Neural progenitor cell (in vitro differentiated cells): Measurements from ENCODE around the gene PCDHB3. TPM values are rescaled to one million over a fixed set of nuclear protein-coding genes. Genes with fewer than 3 reads are reported as not detected.
"Not testable (repeated sequence)": the region's sequence is repeated elsewhere in the genome, so short reads cannot be mapped to it uniquely, and the experiment has no call there.

Source experiments
- DNase-seq: peaks from one replicate; pipeline ENCODE4 v3.0.0-alpha.2; 2016; ENCODE audit warnings: low spot score
- H2AFZ ChIP-seq: fragments of 200-600 bp; sonication (generic); replicated peaks from 2 replicates; pipeline ENCODE4 v1.6.1; 2016; ENCODE audit warnings: antibody characterized with exemption
- H3F3A ChIP-seq: fragments of 200-600 bp; sonication (generic); 2 replicates; pipeline ENCODE4 v1.6.1; 2016; ENCODE audit warnings: antibody characterized with exemption, low read depth
- H3K27ac ChIP-seq: fragments of 200-600 bp; sonication (generic); 2 replicates; pipeline ENCODE4 v1.5.1; 2016; ENCODE audit warnings: mild to moderate bottlenecking
- H3K27me3 ChIP-seq: fragments of 200-600 bp; sonication (generic); 2 replicates; pipeline ENCODE4 v1.6.1; 2016; ENCODE audit warnings: mild to moderate bottlenecking, moderate library complexity
- H3K36me3 ChIP-seq: fragments of 200-600 bp; sonication (generic); 2 replicates; pipeline ENCODE4 v1.5.1; 2016
- H3K4me1 ChIP-seq: fragments of 200-600 bp; sonication (generic); 2 replicates; pipeline ENCODE4 v1.6.1; 2016; ENCODE audit warnings: mixed run types
- H3K4me2 ChIP-seq: fragments of 200-600 bp; sonication (generic); 2 replicates; pipeline ENCODE4 v1.6.1; 2016
- H3K4me3 ChIP-seq: fragments of 200-600 bp; sonication (generic); 2 replicates; pipeline ENCODE4 v1.5.1; 2016
- H3K79me2 ChIP-seq: fragments of 200-600 bp; sonication (generic); 2 replicates; pipeline ENCODE4 v1.6.1; 2016; ENCODE audit warnings: low read depth
- H3K9ac ChIP-seq: fragments of 200-600 bp; sonication (generic); 2 replicates; pipeline ENCODE4 v1.6.1; 2016
- H3K9me3 ChIP-seq: fragments of 200-600 bp; sonication (generic); 2 replicates; pipeline ENCODE4 v1.5.1; 2016; ENCODE audit warnings: low read depth
- H4K20me1 ChIP-seq: fragments of 200-600 bp; sonication (generic); 2 replicates; pipeline ENCODE4 v1.6.1; 2016; ENCODE audit warnings: low read depth
- H3K27ac Mint-ChIP-seq: 3 replicates; pipeline ENCODE4 v1.8.0; 2021; ENCODE audit warnings: mixed read lengths
- H3K27me3 Mint-ChIP-seq: 2 replicates; pipeline ENCODE4 v1.8.0; 2022; ENCODE audit warnings: low read depth, mild to moderate bottlenecking, inconsistent platforms, moderate library complexity, mixed read lengths; ENCODE audit not compliant: insufficient read depth
- H3K36me3 Mint-ChIP-seq: 3 replicates; pipeline ENCODE4 v1.8.0; 2021; ENCODE audit warnings: mixed read lengths
- H3K4me1 Mint-ChIP-seq: 3 replicates; pipeline ENCODE4 v1.8.0; 2021; ENCODE audit warnings: mixed read lengths
- H3K4me3 Mint-ChIP-seq: 3 replicates; pipeline ENCODE4 v1.8.0; 2021; ENCODE audit warnings: mild to moderate bottlenecking, moderate library complexity, mixed read lengths
- H3K9me3 Mint-ChIP-seq: 3 replicates; pipeline ENCODE4 v1.8.0; 2020; ENCODE audit warnings: mixed read lengths
- EZH2 ChIP-seq: fragments of 200-600 bp; sonication (generic); IDR thresholded peaks from 2 replicates; pipeline ENCODE4 v1.6.1; 2017; ENCODE audit warnings: antibody characterized with exemption, mild to moderate bottlenecking, moderate library complexity
- EZH2phosphoT487 ChIP-seq: fragments of 200-600 bp; sonication (generic); IDR thresholded peaks from 2 replicates; pipeline ENCODE4 v1.6.1; 2017; ENCODE audit warnings: antibody characterized with exemption
- total RNA-seq: library from RNA; depleted of rRNA; stranded (reverse); fragments of >200 nt; gene quantifications from 2 replicates; pipeline ENCODE4 v1.2.3, GENCODE V29; 2015; ENCODE audit warnings: low replicate concordance
- TF ChIP-seq, protein P1 (sequence below): fragments of 200-600 bp; sonication (generic); IDR thresholded peaks from 2 replicates; pipeline ENCODE4 v1.5.1; 2017; ENCODE audit warnings: antibody characterized with exemption, mild to moderate bottlenecking

The PCDHB3 gene
- total RNA-seq, 1 donor from 2014 or later: 5.6 TPM

DNA sequence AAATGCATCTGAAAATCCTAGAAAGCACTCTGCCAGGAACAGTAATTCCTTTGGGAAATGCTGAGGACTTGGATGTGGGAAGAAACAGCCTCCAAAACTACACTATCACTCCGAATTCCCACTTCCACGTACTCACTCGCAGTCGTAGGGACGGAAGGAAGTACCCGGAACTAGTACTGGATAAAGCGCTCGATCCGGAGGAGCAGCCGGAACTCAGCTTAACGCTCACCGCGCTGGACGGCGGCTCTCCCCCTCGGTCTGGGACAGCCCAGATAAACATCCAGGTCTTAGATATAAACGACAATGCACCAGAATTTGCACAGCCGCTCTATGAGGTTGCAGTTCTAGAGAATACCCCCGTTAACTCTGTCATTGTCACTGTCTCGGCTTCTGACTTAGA lies 786 bp downstream of the PCDHB3 start:
- Mint-ChIP-seq H3K27me3 (peaks cover 2% of the 10 kb centered on the region), H3K4me1 (no peaks in the 10 kb centered on the region), H3K4me3 (no peak overlapping the region), H3K36me3 (peaks cover 48% of the 10 kb centered on the region), H3K9me3 (peaks cover 59% of the 10 kb centered on the region), H3K27ac (no peak overlapping the region)
- DNase-seq: no peak
- H3F3A ChIP-seq: peaks cover 10% of the 10 kb centered on the region
- TF ChIP-seq, protein P1, sequence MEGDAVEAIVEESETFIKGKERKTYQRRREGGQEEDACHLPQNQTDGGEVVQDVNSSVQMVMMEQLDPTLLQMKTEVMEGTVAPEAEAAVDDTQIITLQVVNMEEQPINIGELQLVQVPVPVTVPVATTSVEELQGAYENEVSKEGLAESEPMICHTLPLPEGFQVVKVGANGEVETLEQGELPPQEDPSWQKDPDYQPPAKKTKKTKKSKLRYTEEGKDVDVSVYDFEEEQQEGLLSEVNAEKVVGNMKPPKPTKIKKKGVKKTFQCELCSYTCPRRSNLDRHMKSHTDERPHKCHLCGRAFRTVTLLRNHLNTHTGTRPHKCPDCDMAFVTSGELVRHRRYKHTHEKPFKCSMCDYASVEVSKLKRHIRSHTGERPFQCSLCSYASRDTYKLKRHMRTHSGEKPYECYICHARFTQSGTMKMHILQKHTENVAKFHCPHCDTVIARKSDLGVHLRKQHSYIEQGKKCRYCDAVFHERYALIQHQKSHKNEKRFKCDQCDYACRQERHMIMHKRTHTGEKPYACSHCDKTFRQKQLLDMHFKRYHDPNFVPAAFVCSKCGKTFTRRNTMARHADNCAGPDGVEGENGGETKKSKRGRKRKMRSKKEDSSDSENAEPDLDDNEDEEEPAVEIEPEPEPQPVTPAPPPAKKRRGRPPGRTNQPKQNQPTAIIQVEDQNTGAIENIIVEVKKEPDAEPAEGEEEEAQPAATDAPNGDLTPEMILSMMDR: no peak
- no peak for TF ChIP-seq EZH2
- H3K27me3 ChIP-seq: no peaks in the 10 kb centered on the region
- no peak overlapping the region for H3K4me3 ChIP-seq
- H3K9ac ChIP-seq: no peak overlapping the region
- no peak overlapping the region for H3K4me2 ChIP-seq
- H3K4me1 ChIP-seq: no peaks in the 10 kb centered on the region
- H3K9me3 ChIP-seq: peaks cover 54% of the 10 kb centered on the region
- no peaks in the 10 kb centered on the region for H4K20me1 ChIP-seq
- peaks cover 52% of the 10 kb centered on the region for H3K36me3 ChIP-seq
- H2AFZ ChIP-seq: no peak overlapping the region
- H3K27ac ChIP-seq: no peak overlapping the region
- H3K79me2 ChIP-seq: peaks cover 46% of the 10 kb centered on the region

GRCh38 chr5:141102070-141102469 lies 1.8 kb downstream of the PCDHB3 start:
- H3K9ac ChIP-seq, H3K4me2 ChIP-seq, H3K4me3 Mint-ChIP-seq, DNase-seq, H3K27me3 Mint-ChIP-seq, H4K20me1 ChIP-seq, H3K27me3 ChIP-seq, H2AFZ ChIP-seq, H3K4me1 Mint-ChIP-seq, H3K27ac ChIP-seq, H3K4me3 ChIP-seq, H3K4me1 ChIP-seq, H3K27ac Mint-ChIP-seq: not testable (repeated sequence)
- H3K9me3 Mint-ChIP-seq: peaks cover 59% of the 10 kb centered on the region
- H3K36me3 ChIP-seq: peaks cover 51% of the 10 kb centered on the region
- peaks cover 46% of the 10 kb centered on the region for H3K36me3 Mint-ChIP-seq
- H3K9me3 ChIP-seq: peaks cover 52% of the 10 kb centered on the region
- H3K79me2 ChIP-seq: peaks cover 44% of the 10 kb centered on the region
- H3F3A ChIP-seq: peaks cover 10% of the 10 kb centered on the region

DNA sequence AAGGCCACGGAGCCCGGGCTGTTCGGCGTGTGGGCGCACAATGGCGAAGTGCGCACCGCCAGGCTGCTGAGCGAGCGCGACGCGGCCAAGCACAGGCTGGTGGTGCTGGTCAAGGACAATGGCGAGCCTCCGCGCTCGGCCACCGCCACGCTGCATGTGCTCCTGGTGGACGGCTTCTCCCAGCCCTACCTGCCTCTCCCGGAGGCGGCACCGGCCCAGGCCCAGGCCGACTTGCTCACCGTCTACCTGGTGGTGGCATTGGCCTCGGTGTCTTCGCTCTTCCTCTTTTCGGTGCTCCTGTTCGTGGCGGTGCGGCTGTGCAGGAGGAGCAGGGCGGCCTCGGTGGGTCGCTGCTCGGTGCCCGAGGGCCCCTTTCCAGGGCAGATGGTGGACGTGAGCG lies 2.2 kb downstream of the PCDHB3 start:
- H3K36me3 Mint-ChIP-seq: peaks cover 44% of the 10 kb centered on the region
- Histone ChIP-seq H3F3A (peaks cover 10% of the 10 kb centered on the region), H3K9me3 (peaks cover 48% of the 10 kb centered on the region), H3K79me2 (peaks cover 40% of the 10 kb centered on the region), H3K36me3 (peaks cover 47% of the 10 kb centered on the region)
- H3K4me1 ChIP-seq, H3K4me2 ChIP-seq, H3K9ac ChIP-seq, H3K27me3 Mint-ChIP-seq, H3K4me3 Mint-ChIP-seq, H2AFZ ChIP-seq, H3K27ac Mint-ChIP-seq, H3K4me1 Mint-ChIP-seq, DNase-seq, H3K4me3 ChIP-seq, H3K27ac ChIP-seq, H4K20me1 ChIP-seq, H3K27me3 ChIP-seq: not testable (repeated sequence)
- peaks cover 59% of the 10 kb centered on the region for H3K9me3 Mint-ChIP-seq

- Histone ChIP-seq H3K4me1 (no peaks in the 10 kb centered on the region), H3K4me3 (no peak overlapping the region), H3K9me3 (peaks cover 22% of the 10 kb centered on the region), H3K27me3 (no peaks in the 10 kb centered on the region), H3F3A (peaks cover 9% of the 10 kb centered on the region), H3K36me3 (peaks cover 23% of the 10 kb centered on the region), H3K9ac (no peak overlapping the region), H3K4me2 (no peak overlapping the region), H2AFZ (no peak overlapping the region), H3K27ac (no peak overlapping the region), H3K79me2 (peaks cover 22% of the 10 kb centered on the region), H4K20me1 (no peaks in the 10 kb centered on the region)
- Mint-ChIP-seq H3K27ac (no peak overlapping the region), H3K4me1 (no peaks in the 10 kb centered on the region), H3K4me3 (no peak overlapping the region), H3K27me3 (peaks cover 2% of the 10 kb centered on the region), H3K9me3 (peaks cover 50% of the 10 kb centered on the region), H3K36me3 (peaks cover 28% of the 10 kb centered on the region)
- TF ChIP-seq EZH2phosphoT487 (no peak), EZH2 (no peak)
- TF ChIP-seq, protein P1: no peak
- DNase-seq: no peak
Observed at GRCh38 chr5:141105350-141105749, 5.1 kb downstream of the PCDHB3 start.
